HepG2 (cell line): ENCODE measurements around the gene F2RL3. TPM values are rescaled to one million over a fixed set of nuclear protein-coding genes. Genes with fewer than 3 reads are reported as not detected.

Experiments
- ATAC-seq: fragments of 200-7000 bp; cut with Tn5 transposase; 3 replicates; pipeline ENCODE4 v1.9.1; 2020; ENCODE audit warnings: mild to moderate bottlenecking, moderate library complexity
- BruUV-seq: library from RNA; stranded (reverse); fragments of 400-500 nt; replicated peaks from 2 replicates; lab custom pipeline; 2021; lab: Mats Ljungman, UMichigan
- CTCF ChIA-PET: fragments of 300-600 bp; formaldehyde crosslinking; extraction: SDS; loops from one replicate; lab custom pipeline; 2021; ENCODE audit warnings: low total read pairs, inconsistent platforms, low intra/inter-chr PET ratio; lab: Yijun Ruan, JAX
- POLR2A ChIA-PET: fragments of 350-600 bp; sonication (Branson Sonifier 250); formaldehyde crosslinking; loops from one replicate; lab custom pipeline; 2020; ENCODE audit warnings: antibody characterized with exemption, inconsistent platforms; lab: Yijun Ruan, JAX
- DNase-seq: peaks from one replicate; pipeline ENCODE4 v3.0.0-alpha.2; 2015; ENCODE audit warnings: low spot score
- FAIRE-seq: peaks from 3 replicates; lab custom pipeline; 2011; peaks lifted over from hg19 to GRCh38; lab: Jason Lieb, UNC
- H2AFZ ChIP-seq: one replicate; pipeline ENCODE4 v1.6.1; 2011; ENCODE audit warnings: low read length, inconsistent platforms
- H3K27ac ChIP-seq: fragments of 300-600 bp; 3 replicates; pipeline ENCODE4 v1.8.0; 2011; ENCODE audit warnings: mixed run types, mild to moderate bottlenecking, mixed read lengths, low read length, inconsistent platforms; ENCODE audit not compliant: insufficient read depth; ENCODE audit errors: extremely low read length
- H3K27me3 ChIP-seq, 2 experiments: fragments of 200-600 bp in 1 of 2; 2 replicates in 1 of 2; 3 replicates in 1 of 2; pipeline versions ENCODE4 v1.6.0 to v1.8.0; 2011; ENCODE audit warnings: low read length in 2 of 2, mild to moderate bottlenecking in 2 of 2, moderate library complexity in 2 of 2, inconsistent platforms in 1 of 2; ENCODE audit not compliant: insufficient read depth in 2 of 2, control insufficient read depth in 1 of 2
- H3K36me3 ChIP-seq, 2 experiments: fragments of 200-600 bp in 1 of 2; replicated peaks in 1 of 2; 2 replicates in 1 of 2; 3 replicates in 1 of 2; pipeline versions ENCODE4 v1.5.1 to v1.8.0; 2011; ENCODE audit warnings: low read length in 2 of 2, inconsistent platforms in 1 of 2; ENCODE audit not compliant: insufficient read depth in 2 of 2, control insufficient read depth in 1 of 2
- H3K4me1 ChIP-seq: 2 replicates; pipeline ENCODE4 v1.5.1; 2012; ENCODE audit warnings: low read length, inconsistent platforms; ENCODE audit not compliant: insufficient read depth
- H3K4me2 ChIP-seq: 2 replicates; pipeline ENCODE4 v1.6.0; 2011; ENCODE audit warnings: low read depth, low read length, inconsistent platforms
- H3K4me3 ChIP-seq, 3 experiments: fragments of 200-600 bp in 1 of 3; sonication (generic), shearing (Covaris generic) in 1 of 3; replicated peaks in 1 of 3; 2 replicates each; pipeline ENCODE4 v1.5.1; 2011 to 2016; ENCODE audit warnings: low read length in 3 of 3, inconsistent platforms in 2 of 3, low read depth in 2 of 3, mild to moderate bottlenecking in 2 of 3, control low read depth in 1 of 3, mixed read lengths in 1 of 3; ENCODE audit not compliant: insufficient read depth in 1 of 3
- H3K79me2 ChIP-seq: one replicate; pipeline ENCODE4 v1.6.1; 2011; ENCODE audit warnings: low read length, inconsistent platforms; ENCODE audit not compliant: insufficient read depth
- H3K9ac ChIP-seq: 2 replicates; pipeline ENCODE4 v1.6.0; 2011; ENCODE audit warnings: mild to moderate bottlenecking, low read depth, low read length, inconsistent platforms; ENCODE audit not compliant: insufficient read depth
- H3K9me3 ChIP-seq: 2 replicates; pipeline ENCODE4 v1.5.1; 2012; ENCODE audit warnings: mild to moderate bottlenecking, low read length
- H4K20me1 ChIP-seq: 2 replicates; pipeline ENCODE4 v1.6.0; 2011; ENCODE audit warnings: inconsistent platforms, mild to moderate bottlenecking, low read length, moderate library complexity; ENCODE audit not compliant: insufficient read depth
- NKX3-1 ChIP-seq: sonication (generic); formaldehyde crosslinking; IDR thresholded peaks from 2 replicates; pipeline ENCODE4 v1.5.0; 2020; ENCODE audit warnings: missing genetic modification reagents
- REL ChIP-seq: sonication (generic); formaldehyde crosslinking; conservative IDR thresholded peaks from 2 replicates; pipeline ENCODE4 v1.8.0; 2022; ENCODE audit warnings: mild to moderate bottlenecking, missing genetic modification reagents, moderate library complexity
- SIX4 ChIP-seq: sonication (generic); formaldehyde crosslinking; IDR thresholded peaks from 2 replicates; pipeline ENCODE4 v1.4.0; 2020; ENCODE audit warnings: missing genetic modification reagents
- SUZ12 ChIP-seq: fragments of 150-350 bp; IDR thresholded peaks from 2 replicates; pipeline ENCODE4 v1.6.1; 2014; ENCODE audit warnings: low read depth, low read length
- ZNF549 ChIP-seq: sonication (generic); formaldehyde crosslinking; IDR thresholded peaks from 2 replicates; pipeline ENCODE4 v1.5.0; 2020; ENCODE audit warnings: missing genetic modification reagents
- WGBS: methylation state at CpG from one replicate; pipeline ENCODE4 v1.1.6; 2017; ENCODE audit warnings: low lambda C conversion rate; 5-methylcytosine and 5-hydroxymethylcytosine counted together
- in situ Hi-C: cut with HindIII; loops from 2 replicates; pipeline ENCODE4 v1.10.0; 2017; ENCODE audit warnings: low pct_unique_long_range_greater_than_20kb; ENCODE audit not compliant: extremely low pct_ligation_motif_present
- intact Hi-C: fragments of 100-400 bp; cut with micrococcal nuclease; formaldehyde crosslinking; loops from one replicate; pipeline ENCODE4 v1.10.0; 2022; ENCODE audit not compliant: unreplicated experiment
- polyA plus RNA-seq, 8 experiments: library from polyadenylated mRNA; depleted of rRNA in 3 of 8; stranded (reverse) in 7 of 8; unstranded in 1 of 8; fragments of >200 nt; fragmentation: Illumina TruSeq in 4 of 8; extraction: Trizol in 4 of 8; gene quantifications; 2 replicates each; pipeline versions ENCODE4 v1.2.1 to v1.2.3, GENCODE V29; 2011 to 2016; ENCODE audit warnings: low read depth in 4 of 8, missing spikeins in 1 of 8, mixed read lengths in 1 of 8; ENCODE audit not compliant: insufficient read depth in 1 of 8
- total RNA-seq, 5 experiments: library from RNA; depleted of rRNA; stranded (reverse); fragments of >200 nt; fragmentation: Illumina TruSeq; extraction: Trizol; gene quantifications; 2 replicates each; pipeline ENCODE4 v1.2.3, GENCODE V29; 2016; ENCODE audit warnings: low read depth in 1 of 5
- TF ChIP-seq, protein P1 (sequence below): sonication (generic); formaldehyde crosslinking; IDR thresholded peaks from 2 replicates; pipeline ENCODE4 v1.9.0; 2021; ENCODE audit warnings: missing genetic modification reagents, borderline replicate concordance
- TF ChIP-seq, protein P2 (sequence below): sonication (generic); formaldehyde crosslinking; IDR thresholded peaks from 2 replicates; pipeline ENCODE4 v1.4.0; 2020; ENCODE audit warnings: missing genetic modification reagents

F2RL3 gene
- total and polyA plus RNA-seq, 2 of the 13 experiments (the other 11 are each of a cell fraction or from before 2014, with no cell fraction given) = not detected

DNA sequence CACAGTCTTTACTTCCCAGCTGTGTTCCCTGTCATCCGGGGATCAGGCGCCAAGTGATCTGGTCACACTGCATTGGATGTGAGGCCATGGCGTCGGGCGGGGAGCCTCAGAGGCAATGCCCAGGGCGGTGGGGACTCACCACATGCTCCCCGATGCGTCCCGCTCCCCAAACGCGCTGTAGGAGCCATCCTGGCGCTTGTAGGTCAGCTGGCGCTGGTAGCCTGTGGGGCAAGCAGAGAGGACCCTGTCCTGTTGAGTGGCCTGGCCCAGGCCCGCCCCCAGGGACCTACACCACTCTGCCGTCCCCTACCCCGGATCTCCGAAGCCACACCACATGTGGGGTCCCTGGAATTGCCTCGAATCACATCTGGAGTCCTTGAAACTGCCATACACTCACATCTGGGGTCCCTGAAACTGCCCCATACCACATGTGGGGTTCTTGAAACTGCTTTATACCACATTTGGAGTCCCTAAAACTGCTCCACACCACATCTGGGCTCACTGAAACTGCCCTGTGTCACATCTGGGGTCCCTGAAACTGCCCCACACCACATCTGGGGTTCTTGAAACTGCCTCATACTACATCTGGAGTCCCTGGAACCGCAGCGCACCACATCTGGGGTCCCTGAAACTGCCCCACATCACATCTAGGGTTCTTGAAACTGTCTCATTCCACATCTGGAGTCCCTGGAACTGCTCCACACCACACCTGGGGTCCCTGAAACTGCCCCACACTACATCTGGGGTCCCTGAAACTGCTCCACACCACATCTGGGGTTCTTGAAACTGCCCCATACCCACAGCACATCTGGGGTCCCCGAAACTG is 33.2 kb downstream of the F2RL3 start:
- Histone ChIP-seq H3K27ac (no peak overlapping the region), H3K79me2 (no peaks in the 10 kb centered on the region), H3K9ac (no peak overlapping the region), H3K9me3 (no peaks in the 10 kb centered on the region), H3K4me3 (no peak overlapping the region), H3K4me2 (no peak overlapping the region), H3K4me1 (no peaks in the 10 kb centered on the region), H2AFZ (no peak overlapping the region), H3K36me3 (no peaks in the 10 kb centered on the region), H3K27me3 (peaks cover 0 to 15% of the 10 kb centered on the region in 2 experiments; a peak in 3 of 5 replicates), H4K20me1 (no peaks in the 10 kb centered on the region)
- in situ Hi-C loops = no loop called here
- DNase-seq (no peak), ATAC-seq (no peak), FAIRE-seq (no peak)
- 12% methylated on average over 13 of the region's 21 CpGs for WGBS
- BruUV-seq = no TSS peak
- intact Hi-C loops = no loop called here
- TF ChIP-seq REL (CRISPR knock-in tag) = no peak
- TF ChIP-seq, protein P1, sequence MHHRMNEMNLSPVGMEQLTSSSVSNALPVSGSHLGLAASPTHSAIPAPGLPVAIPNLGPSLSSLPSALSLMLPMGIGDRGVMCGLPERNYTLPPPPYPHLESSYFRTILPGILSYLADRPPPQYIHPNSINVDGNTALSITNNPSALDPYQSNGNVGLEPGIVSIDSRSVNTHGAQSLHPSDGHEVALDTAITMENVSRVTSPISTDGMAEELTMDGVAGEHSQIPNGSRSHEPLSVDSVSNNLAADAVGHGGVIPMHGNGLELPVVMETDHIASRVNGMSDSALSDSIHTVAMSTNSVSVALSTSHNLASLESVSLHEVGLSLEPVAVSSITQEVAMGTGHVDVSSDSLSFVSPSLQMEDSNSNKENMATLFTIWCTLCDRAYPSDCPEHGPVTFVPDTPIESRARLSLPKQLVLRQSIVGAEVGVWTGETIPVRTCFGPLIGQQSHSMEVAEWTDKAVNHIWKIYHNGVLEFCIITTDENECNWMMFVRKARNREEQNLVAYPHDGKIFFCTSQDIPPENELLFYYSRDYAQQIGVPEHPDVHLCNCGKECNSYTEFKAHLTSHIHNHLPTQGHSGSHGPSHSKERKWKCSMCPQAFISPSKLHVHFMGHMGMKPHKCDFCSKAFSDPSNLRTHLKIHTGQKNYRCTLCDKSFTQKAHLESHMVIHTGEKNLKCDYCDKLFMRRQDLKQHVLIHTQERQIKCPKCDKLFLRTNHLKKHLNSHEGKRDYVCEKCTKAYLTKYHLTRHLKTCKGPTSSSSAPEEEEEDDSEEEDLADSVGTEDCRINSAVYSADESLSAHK (CRISPR knock-in tag) = peak; percentile 58; the same call in 1 of the 2 replicates
- POLR2A ChIA-PET = no interaction called here
- CTCF ChIA-PET = no interaction called here

DNA sequence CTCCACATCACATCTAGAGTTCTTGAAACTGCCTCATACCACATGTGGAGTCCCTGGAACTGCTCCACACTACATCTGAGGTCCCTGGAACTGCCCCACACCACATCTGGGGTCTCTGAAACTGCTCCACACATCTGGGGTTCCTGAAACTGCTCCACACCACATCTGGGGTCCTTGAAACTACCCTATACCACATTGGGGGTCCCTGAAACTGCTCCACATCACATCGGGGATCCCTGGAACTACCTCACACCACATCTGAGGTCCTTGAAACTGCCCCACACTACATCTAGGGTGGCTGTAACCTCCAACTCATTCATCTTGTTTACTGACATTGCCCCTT is 33.8 kb downstream of the F2RL3 start:
- CTCF ChIA-PET = no interaction called here
- in situ Hi-C loops = no loop called here

More for the DNA sequence above, 33.8 kb downstream of the F2RL3 start:
- no peaks in the 10 kb centered on the region for H3K9me3 ChIP-seq
- no peak overlapping the region for H3K9ac ChIP-seq
- 29% methylated on average over 1 of the region's 1 CpG for WGBS
- H3K4me1 ChIP-seq = no peaks in the 10 kb centered on the region
- H3K27me3 ChIP-seq = peaks cover 0 to 15% of the 10 kb centered on the region in 2 experiments; a peak in 3 of 5 replicates
- FAIRE-seq (no peak), DNase-seq (no peak)
- no peak for TF ChIP-seq ZNF549 (CRISPR knock-in tag)
- no peak for TF ChIP-seq NKX3-1 (CRISPR knock-in tag)
- no peak for TF ChIP-seq SIX4 (CRISPR knock-in tag)
- TF ChIP-seq, protein P2, sequence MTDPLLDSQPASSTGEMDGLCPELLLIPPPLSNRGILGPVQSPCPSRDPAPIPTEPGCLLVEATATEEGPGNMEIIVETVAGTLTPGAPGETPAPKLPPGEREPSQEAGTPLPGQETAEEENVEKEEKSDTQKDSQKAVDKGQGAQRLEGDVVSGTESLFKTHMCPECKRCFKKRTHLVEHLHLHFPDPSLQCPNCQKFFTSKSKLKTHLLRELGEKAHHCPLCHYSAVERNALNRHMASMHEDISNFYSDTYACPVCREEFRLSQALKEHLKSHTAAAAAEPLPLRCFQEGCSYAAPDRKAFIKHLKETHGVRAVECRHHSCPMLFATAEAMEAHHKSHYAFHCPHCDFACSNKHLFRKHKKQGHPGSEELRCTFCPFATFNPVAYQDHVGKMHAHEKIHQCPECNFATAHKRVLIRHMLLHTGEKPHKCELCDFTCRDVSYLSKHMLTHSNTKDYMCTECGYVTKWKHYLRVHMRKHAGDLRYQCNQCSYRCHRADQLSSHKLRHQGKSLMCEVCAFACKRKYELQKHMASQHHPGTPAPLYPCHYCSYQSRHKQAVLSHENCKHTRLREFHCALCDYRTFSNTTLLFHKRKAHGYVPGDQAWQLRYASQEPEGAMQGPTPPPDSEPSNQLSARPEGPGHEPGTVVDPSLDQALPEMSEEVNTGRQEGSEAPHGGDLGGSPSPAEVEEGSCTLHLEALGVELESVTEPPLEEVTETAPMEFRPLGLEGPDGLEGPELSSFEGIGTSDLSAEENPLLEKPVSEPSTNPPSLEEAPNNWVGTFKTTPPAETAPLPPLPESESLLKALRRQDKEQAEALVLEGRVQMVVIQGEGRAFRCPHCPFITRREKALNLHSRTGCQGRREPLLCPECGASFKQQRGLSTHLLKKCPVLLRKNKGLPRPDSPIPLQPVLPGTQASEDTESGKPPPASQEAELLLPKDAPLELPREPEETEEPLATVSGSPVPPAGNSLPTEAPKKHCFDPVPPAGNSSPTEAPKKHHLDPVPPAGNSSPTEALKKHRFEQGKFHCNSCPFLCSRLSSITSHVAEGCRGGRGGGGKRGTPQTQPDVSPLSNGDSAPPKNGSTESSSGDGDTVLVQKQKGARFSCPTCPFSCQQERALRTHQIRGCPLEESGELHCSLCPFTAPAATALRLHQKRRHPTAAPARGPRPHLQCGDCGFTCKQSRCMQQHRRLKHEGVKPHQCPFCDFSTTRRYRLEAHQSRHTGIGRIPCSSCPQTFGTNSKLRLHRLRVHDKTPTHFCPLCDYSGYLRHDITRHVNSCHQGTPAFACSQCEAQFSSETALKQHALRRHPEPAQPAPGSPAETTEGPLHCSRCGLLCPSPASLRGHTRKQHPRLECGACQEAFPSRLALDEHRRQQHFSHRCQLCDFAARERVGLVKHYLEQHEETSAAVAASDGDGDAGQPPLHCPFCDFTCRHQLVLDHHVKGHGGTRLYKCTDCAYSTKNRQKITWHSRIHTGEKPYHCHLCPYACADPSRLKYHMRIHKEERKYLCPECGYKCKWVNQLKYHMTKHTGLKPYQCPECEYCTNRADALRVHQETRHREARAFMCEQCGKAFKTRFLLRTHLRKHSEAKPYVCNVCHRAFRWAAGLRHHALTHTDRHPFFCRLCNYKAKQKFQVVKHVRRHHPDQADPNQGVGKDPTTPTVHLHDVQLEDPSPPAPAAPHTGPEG (CRISPR knock-in tag) = no peak
- no peak for TF ChIP-seq SUZ12
- TF ChIP-seq, all 625 proteins: peak for 0
- no peak overlapping the region for H3K27ac ChIP-seq
- no peak for ATAC-seq
- intact Hi-C loops = no loop called here
- no TSS peak for BruUV-seq
- H3K79me2 ChIP-seq = no peaks in the 10 kb centered on the region
- H3K4me3 ChIP-seq = no peak overlapping the region
- no peaks in the 10 kb centered on the region for H3K36me3 ChIP-seq
- no peak overlapping the region for H3K4me2 ChIP-seq
- H4K20me1 ChIP-seq = no peaks in the 10 kb centered on the region
- no peak overlapping the region for H2AFZ ChIP-seq
- POLR2A ChIA-PET = no interaction called here
